ENCODE data around the gene SEMA7A. TPM values are rescaled to one million over a fixed set of nuclear protein-coding genes. Genes with fewer than 3 reads are reported as not detected.
A peak's percentile ranks its signal among the peaks of the same experiment; 100 is the strongest.

SEMA7A gene
- total RNA-seq, 1 experiment from 2014 or later: 212 TPM

DNA sequence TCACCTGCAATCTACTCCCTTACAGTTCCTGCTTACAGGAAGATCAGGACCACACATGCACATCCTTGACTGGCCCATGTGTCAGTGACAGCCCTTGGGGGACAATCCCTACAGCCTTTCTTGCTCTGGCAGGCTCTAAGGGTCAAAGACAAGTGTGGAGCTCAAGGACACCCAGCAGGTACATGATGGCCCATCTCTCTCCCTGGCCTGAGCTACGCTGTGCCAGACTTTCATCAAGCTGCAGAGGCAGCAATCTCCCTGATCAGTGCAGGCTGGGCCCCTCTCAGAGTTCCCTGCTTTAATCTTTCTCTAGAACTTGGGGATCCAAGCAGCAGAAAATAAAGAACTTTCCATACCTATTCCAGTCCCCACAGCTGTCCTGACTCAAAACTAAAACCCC, 2.6 kb downstream of the SEMA7A start:
- no peak for DNase-seq (ENCODE audit: low read depth)

DNA sequence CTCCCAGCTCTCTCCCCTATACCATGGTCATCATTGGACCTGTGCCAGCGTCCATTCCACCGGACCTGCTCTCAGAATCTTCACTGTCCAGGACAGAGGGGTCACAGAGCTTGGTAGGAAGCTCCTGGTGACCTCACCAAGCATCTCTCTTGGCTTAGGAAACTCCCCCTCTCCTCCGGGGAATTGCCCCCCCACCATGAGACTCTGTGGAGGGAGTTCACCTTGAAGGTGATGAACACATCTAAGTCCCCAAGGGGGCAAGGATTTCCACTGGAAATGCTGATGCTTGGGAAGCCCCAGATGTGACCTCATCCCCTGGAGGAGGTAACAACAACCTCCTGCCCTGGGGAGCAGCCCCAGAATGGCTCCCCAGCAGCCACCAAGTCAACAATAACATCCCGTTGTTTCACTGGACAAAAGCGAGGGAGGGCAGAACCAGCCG, 3.2 kb downstream of the SEMA7A start:
- no peak for DNase-seq (ENCODE audit: low read depth)

- DNase-seq (ENCODE audit: low read depth): no peak
These were observed 3.9 kb downstream of the SEMA7A start for GRCh38 chr15:74429781-74430400.

- no peak for DNase-seq (ENCODE audit: low read depth)
These were observed 4.6 kb downstream of the SEMA7A start for GRCh38 chr15:74428970-74429780.

- DNase-seq (ENCODE audit: low read depth): no peak
These were observed 5.3 kb downstream of the SEMA7A start for GRCh38 chr15:74428442-74428787.

DNA sequence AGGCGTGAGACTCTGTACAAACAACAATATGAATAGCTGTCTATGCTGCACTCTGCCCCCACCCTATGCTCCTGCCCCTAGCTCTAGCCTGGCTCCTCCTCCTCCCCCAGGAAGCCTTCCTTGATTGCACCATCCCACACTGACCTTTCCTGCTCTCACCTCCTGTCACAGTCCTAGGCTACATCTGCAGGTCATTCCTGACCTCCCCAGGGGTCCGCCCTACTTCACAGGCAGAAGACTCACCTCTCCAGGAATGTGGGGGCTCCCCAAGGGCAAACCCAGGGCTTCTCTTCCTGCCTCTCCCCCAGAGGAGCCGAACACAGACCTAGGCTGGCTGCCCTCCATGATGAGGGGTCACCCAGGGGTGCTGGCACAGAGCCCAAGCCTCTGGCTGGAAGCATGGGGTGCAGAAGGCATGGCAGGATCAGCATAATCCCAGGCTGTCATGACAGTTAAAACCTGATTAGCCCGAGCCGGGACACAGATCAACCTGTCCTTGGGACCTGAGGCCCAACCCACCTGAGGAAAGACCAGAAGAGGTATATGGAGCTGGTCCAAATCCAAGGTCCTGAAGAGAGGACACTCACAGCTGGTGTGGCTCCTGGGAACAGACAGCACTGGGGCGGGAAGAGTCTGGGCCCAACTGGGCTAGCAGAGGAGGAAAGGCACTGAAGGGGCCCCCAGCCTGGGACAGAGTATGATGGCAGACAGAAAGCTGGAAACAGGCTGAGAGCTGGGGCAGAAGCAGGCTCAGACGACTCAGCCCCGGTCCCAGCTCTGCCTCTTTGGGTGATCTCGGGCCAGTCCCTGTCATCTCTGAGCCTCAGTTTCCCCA, 5.9 kb downstream of the SEMA7A start:
- no peak for DNase-seq (ENCODE audit: low read depth)

- no peak for DNase-seq (ENCODE audit: low read depth)
These were observed 7.1 kb downstream of the SEMA7A start for GRCh38 chr15:74426404-74427281.

DNA sequence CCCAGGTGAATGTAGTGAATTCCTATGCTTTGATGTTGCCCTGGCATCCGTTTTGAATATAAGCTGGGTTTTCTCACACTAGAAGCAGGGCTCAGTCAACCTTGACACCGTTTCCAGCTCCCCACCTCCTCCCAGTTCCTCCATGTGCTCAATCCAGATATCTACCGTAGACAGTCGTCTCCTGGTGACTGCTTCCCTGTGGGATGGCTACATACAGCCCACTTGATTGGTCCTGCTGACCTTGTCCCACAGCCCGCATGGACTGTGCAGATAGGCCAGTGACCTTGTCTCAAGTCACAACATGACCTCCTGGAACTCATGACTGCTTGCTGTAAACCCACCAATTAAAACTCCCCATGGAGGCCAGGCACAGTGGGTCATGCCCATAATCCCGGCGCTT, 8.1 kb downstream of the SEMA7A start:
- DNase-seq (ENCODE audit: low read depth): no peak

GRCh38 chr15:74424901-74425528, 8.7 kb downstream of the SEMA7A start:
- no peak for DNase-seq (ENCODE audit: low read depth)

DNA sequence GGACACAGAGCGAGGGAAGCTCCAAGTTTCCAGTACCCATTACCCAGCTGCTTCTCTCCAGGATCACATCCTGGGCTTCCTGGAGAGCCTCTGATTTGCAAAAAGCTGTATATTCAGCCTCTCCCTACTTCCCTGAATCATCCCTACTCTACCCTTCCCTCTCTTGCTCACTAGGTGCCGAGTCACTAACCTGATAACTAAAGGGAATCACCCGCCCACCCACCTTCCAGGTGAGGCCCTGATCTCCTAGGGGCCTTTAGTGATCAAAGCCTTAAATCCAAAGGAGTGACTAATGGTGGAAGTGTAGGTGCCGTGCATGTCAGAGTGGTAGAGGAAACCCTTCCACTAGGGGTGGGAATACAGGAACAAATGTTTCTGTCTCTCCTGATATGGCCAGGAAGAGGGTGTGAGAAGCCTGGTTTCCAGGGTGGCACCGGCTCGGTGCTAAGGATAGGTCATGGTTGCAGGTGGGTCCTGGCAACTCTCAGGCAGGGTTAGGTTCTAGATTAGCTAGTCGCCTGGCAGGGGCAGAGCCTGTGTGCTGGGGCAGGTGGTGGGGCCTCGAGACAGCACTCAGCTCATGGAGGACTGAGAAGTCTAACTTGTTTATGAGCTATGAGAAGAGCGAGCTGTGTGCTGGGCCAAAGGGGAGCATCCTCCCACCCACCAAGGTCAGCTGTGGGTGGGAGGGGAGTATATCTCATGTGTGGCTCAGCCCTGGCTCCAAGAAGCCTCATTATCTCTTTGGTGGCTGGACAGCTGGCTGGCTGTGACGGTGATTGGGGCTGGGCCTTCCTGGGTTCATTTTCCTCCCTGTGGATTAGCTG, 10.1 kb downstream of the SEMA7A start:
- no peak for DNase-seq (ENCODE audit: low read depth)

- DNase-seq (ENCODE audit: low read depth): peak; percentile 73
These were observed 10.9 kb downstream of the SEMA7A start for GRCh38 chr15:74422652-74423430.

DNA sequence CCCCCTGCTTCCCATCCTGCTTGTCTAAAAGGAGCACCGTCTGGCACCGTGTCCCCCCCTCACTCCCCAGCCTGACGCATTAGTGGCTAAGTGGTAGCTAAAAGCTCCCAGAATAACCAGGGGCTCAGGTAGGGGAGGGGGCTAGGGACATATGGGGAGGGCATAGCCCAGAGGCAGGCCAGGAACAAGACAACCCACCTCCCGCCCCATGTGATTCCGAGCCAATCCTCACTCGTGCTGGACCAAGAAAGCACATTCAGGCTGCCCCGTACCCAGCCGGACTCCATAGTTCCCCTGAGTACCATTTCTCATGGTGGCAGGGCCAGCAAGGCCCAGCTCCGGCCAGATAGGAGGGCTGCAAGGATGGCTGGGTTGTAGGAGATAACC, 11.5 kb downstream of the SEMA7A start:
- no peak for DNase-seq (ENCODE audit: low read depth)

DNA sequence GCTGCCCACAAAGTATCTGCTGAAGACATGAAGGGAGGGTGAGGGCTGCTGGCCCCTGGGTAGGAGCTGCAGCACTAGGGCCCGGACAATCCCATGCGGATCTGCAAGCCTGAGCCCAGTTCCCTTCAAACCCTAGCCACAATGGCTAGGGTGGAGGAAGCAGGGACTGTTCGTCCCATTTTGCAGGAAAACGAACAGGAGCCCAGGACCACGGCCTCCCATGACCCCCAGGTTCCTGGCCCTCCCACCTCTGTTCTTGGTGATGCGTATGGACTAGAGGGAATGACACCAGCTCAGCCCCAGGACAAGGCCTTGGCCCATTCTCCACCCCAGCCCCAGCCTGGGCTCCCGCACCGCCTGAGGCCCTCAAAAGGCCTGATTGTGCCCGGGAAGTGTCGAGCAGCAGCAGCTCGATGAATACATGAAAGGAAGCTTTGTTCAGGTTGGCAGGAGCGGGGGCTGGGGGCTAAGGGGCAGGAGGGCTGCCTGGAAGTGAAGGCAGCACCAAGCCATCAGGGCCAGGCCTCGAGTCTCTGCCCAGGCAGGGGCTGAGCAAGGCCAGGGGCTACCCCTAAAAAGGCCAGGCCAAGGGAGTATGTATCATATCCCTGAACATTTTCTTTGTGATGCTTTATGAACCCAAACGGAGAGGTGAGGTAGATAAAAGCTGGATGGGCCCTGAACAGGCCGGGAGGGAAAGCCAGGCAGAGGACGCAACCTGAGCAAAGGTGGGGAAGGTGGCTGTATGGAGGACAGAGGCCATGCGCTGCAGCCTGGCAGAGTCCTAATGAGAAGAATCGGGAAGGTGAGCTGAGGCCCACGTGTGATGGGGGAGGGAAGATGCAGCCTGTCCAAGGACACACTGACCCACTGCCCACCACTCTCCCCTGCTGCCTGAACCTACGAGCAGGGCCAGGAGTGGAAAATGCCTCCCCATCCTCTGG, 12.2 kb downstream of the SEMA7A start:
- no peak for DNase-seq (ENCODE audit: low read depth)

- DNase-seq (ENCODE audit: low read depth): peak; percentile 64
These were observed 13.4 kb downstream of the SEMA7A start for GRCh38 chr15:74420193-74420905.

DNA sequence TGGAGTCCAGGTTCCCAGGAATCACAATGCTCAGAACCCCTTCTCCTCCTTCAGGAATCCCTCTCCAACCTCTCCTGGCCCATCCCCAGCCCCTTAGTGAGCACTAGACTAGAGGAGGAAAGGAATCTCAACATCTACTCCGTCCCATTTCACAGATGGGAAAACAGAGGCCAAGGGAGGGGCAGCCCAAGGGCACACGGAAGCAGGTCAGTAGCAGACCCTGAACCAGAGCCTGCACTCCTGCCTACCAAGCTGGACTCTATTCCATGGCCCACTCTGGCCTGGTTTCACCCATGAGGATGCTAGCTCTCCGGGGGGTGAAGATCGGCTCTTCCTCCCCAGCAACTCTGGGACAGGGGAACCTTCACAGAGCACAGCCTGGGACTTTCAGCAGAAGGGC, 14.3 kb downstream of the SEMA7A start:
- no peak for DNase-seq (ENCODE audit: low read depth)

DNA sequence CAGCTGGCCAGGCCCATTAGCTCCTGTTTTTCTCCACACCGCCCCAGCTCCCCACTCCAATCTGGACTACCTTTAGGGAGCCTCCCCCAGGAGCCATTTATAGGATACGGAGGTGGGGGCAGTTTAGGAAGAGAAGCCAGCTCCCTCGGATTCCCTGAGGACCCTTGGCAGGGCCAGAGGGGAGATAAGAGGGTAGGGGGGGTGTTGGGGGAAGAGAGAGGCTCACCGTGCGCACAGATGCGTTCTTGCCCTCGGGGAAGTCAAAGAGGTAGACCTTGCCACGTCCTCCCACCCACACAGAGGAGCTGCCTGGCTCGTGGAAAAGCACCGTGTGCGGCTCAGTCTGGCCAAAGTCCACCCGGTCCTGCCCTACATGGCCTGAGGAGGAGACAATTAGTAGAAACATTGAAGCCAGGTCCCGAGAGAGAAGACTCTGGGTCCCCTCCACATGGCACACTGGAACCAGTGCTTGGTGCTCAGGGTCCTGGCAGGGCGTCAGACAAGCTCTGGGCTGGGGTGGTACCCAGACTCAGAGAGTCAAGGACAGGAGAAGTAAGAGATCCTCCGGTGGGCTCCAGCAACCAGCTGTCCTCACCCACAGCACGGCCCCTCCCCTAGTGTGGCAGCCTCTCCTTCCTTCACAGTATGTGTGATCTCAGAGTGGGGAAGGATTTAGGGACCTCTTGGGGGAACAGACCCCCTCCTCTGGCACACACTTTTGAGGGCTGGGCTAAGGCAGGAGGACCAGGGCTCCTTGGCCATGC, 15.0 kb downstream of the SEMA7A start:
- no peak for DNase-seq (ENCODE audit: low read depth)
